OCI-LY1 (cell line): Measurements from ENCODE around the gene STARD5.

ENCODE experiments used
- CTCF ChIP-seq: fragments of 200-600 bp; sonication (generic), shearing (Covaris generic); IDR thresholded peaks from 2 replicates; pipeline ENCODE4 v1.5.1; 2017; ENCODE audit warnings: mild to moderate bottlenecking, antibody characterized with exemption, low read length, moderate library complexity, mixed read lengths
- EZH2 ChIP-seq: fragments of 200-600 bp; sonication (generic), shearing (Covaris generic); IDR thresholded peaks from 2 replicates; pipeline ENCODE4 v1.8.0; 2017; ENCODE audit warnings: borderline replicate concordance, mixed run types, mild to moderate bottlenecking, antibody characterized with exemption, low read length, moderate library complexity, mixed read lengths

DNA sequence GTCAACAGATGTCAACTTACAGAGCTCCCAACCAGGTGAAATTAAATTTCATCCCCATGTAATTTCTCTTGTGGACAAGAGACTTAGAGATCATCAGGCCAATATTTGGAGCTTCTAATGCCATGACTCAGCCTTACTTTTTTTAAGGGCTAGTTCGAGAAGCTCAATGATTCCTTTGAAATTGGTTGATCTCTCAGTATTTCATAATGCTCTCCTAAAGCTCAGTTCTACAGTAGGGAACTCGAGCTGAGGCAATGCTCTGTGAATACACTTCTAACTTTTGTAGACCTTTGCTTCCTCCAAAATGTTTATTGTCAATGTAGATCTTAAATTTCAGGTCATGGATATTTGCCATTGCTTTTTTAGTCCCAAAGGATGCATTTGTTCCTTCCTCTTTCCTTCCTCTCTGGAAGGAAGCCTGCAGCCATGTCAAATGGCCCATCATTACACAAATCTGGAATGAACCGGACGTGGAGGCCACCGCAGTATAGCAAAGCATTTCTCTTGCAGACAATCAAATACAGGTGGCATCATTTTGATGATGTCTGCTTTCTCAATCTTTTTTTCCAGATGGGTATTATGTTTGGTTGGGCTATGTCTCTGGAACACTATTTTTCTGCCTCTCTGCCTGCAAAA lies 28.3 kb downstream of the STARD5 start:
- TF ChIP-seq CTCF: no peak
- no peak for TF ChIP-seq EZH2
